GM10266 (cell line): ENCODE results near the gene CCDC122.

Experiments
- DNase-seq: peaks from one replicate; pipeline ENCODE4 v3.0.0; 2012; ENCODE audit errors: extremely low spot score
- TF ChIP-seq, protein P1 (sequence below): IDR thresholded peaks from 2 replicates; pipeline ENCODE4 v1.5.1; 2012; ENCODE audit warnings: mild to moderate bottlenecking, low read depth; ENCODE audit not compliant: control insufficient read depth, insufficient read depth; ENCODE audit errors: missing control alignments

CCDC122 gene

DNA sequence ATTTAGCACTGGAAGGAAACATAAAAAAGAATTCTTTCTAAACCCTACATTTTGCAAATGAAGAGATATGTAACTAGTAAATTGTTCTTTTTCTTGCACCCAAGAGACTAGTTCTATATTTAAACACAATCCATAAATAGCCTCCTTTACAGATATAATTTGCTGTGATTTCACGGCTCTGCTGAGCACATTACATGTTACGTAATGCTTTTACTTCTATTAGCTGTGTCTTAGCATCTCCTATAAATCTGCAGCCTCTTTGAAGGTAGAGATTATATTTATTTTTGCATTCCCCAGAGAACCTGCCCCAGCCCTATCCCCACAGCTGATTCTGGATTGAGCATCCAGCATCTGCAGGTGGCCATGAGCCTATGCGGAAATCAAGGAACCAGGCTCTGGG is 32.3 kb upstream of the CCDC122 start:
- DNase-seq: no peak
- TF ChIP-seq, protein P1, sequence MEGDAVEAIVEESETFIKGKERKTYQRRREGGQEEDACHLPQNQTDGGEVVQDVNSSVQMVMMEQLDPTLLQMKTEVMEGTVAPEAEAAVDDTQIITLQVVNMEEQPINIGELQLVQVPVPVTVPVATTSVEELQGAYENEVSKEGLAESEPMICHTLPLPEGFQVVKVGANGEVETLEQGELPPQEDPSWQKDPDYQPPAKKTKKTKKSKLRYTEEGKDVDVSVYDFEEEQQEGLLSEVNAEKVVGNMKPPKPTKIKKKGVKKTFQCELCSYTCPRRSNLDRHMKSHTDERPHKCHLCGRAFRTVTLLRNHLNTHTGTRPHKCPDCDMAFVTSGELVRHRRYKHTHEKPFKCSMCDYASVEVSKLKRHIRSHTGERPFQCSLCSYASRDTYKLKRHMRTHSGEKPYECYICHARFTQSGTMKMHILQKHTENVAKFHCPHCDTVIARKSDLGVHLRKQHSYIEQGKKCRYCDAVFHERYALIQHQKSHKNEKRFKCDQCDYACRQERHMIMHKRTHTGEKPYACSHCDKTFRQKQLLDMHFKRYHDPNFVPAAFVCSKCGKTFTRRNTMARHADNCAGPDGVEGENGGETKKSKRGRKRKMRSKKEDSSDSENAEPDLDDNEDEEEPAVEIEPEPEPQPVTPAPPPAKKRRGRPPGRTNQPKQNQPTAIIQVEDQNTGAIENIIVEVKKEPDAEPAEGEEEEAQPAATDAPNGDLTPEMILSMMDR: no peak

DNA sequence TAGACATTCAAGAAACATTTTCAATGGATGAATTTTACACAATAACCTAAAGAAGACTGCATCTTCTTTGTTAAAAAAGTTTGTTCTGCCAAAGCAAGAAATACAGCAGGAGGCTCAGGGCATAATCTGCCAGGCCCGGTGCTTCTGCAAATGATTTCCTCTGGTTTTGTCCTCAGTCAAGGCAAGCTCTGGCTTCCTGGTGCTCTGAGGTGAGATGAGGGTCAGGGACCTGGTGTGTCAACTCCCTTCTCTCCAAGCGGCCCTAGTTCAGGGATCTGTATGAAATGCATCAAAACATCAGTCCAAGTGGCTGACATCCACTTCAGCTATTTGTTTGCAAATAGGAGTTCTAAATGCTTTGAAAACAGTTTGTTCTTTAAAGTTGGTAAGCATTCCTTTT is 31.7 kb upstream of the CCDC122 start:
- TF ChIP-seq, protein P1: no peak
- DNase-seq: no peak

DNA sequence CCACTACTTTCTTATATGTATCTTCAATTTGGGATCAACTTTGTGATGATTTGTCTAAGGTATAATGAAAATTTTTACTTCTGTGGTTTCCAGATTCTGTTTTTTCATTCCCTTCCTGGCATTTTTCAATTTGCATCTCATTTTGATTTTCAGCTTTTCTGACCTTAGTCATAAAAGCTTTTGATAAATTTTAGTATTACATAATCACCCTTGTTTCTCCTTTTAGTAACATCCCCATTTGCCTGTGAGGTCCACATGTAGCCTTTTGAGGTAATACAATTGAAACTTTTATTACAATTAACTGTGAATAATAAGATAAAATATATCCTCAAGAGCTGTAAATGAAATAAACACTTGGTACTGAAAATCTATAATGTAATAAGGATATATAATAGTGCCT is 31.3 kb upstream of the CCDC122 start:
- TF ChIP-seq, protein P1: no peak
- no peak for DNase-seq

DNA sequence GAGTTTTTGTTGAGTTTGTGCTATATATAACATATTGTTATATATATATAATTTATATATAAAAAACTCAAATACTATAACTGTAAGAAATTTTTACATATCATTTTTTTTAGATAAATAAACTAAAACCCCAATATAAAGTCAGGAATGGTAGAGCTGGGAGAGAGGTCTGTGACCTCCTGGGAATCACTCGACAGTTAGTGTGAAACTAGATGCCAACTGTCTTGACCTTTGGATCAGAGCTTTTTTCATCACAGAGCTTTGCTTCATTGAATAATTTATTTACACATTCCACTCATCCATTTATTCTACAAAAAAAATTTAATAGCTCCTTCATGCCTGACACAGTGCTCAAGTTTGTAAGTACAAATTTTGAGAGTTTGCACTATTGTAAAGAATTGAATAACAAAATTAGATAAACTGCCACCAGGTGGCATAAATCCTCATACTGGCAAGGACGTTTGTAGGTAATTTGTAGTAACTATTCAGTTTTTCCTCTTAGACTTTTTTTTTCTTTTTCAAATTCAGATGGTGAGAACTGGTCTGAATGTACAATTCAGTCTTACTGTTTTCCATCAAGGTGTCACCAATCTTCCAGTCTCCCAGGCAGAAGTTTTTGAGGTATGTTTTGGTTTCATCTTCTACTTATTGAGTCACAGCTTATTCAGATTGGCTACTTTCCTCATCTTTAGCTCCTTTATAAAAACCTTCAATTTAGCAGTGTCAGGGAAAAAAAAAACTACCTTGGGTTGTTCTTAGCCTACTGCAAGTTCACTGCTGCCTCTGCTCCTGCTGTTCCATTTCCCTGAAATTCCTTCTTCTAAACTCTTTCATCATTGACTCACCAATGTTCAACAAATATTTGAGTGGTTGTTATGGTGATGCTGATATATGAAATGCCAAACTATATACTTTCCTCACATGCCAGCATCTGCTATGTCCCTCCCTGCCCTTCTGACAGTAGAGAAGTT is 28.9 kb upstream of the CCDC122 start:
- TF ChIP-seq, protein P1: peak; percentile 23
- no peak for DNase-seq

DNA sequence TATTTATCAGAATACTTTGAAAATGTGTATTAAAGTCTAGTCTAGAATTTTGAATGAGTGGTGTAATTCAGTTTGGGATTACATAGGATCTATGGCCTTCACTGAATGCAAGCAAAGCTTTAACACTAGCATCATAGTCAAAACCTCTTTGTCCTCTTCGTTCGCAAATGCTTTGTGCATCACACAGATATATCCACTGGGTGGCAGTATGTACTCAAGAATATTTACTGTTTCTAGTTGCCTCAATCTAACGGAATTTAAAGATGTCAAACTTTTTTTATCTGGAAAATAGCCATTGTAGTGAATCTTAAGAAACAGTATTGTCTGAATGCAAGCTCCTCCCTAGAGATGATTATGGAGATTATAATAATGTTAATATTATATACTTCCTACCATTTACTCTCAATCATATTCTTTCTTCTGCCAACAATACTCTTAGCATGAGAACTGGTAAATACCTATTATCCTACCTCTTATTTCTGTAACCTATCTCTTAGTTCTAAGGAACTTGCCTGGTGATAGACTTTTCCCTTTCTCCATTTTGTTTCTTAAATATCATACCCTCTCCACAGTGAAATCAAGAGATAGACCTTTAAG is 26.0 kb upstream of the CCDC122 start:
- TF ChIP-seq, protein P1: peak; percentile 78
- peak; percentile 45 for DNase-seq

DNA sequence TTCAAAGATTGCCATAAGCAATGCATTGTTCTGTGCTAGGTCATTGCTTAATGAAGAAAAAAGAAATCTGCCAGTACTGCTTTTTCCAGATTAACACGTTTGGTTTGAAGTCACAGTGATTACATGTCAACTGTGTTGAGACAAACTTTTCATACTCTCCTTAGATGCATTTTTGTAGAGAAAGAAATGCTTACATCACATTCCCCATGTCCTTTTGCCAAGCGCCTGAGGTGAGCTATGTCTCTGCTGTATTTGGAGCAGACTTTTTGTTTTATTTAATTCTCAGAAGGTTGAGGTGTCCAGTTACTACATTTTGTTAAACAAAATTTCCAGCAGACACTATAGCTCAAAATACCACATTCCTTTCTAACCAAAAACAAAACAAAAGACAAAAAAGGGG is 16.4 kb upstream of the CCDC122 start:
- TF ChIP-seq, protein P1: no peak
- no peak for DNase-seq

DNA sequence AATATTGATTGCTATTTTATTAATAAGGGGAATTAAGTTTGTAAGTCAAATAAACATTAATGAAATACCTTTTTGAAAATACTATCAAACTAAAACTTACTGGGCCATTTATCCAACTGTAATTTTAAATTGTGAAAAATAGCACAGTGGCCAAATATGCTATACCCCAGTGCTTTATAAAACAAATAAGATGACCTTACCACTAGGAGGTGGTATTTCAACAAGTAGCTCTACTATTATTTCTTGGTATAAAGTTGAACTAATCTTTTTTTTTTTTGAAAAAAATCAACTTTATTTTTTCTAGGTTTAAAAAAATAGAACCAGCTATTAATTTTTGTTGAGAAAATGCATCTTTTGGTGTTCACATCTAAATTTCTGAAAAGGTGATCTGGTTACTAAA is 14.9 kb upstream of the CCDC122 start:
- TF ChIP-seq, protein P1: no peak
- no peak for DNase-seq
